ENCODE results near the gene GTF3A.

GTF3A gene

GRCh38 chr13:27461940-27462584 lies 37.6 kb downstream of the GTF3A start:
- no peak for TF ChIP-seq CTCF (IDR thresholded peaks at IDR 0.05; ENCODE audit: insufficient read depth, missing control alignments)
- DNase-seq (ENCODE audit: insufficient read length, low spot score) (no peak), FAIRE-seq (no peak)

- FAIRE-seq: no peak
- no peak for TF ChIP-seq CTCF (IDR thresholded peaks at IDR 0.05; ENCODE audit: insufficient read depth, missing control alignments)
- no peak for DNase-seq (ENCODE audit: insufficient read length, low spot score)
Measured at GRCh38 chr13:27463500-27463899, 39.1 kb downstream of the GTF3A start.

GRCh38 chr13:27465611-27466010 lies 41.2 kb downstream of the GTF3A start:
- no peak for TF ChIP-seq CTCF (IDR thresholded peaks at IDR 0.05; ENCODE audit: insufficient read depth, missing control alignments)
- FAIRE-seq: no peak
- DNase-seq (ENCODE audit: insufficient read length, low spot score): no peak

GRCh38 chr13:27466513-27466912 lies 42.1 kb downstream of the GTF3A start:
- no peak for TF ChIP-seq CTCF (IDR thresholded peaks at IDR 0.05; ENCODE audit: insufficient read depth, missing control alignments)
- no peak for FAIRE-seq
- DNase-seq (ENCODE audit: insufficient read length, low spot score): no peak

- no peak for DNase-seq (ENCODE audit: insufficient read length, low spot score)
- no peak for FAIRE-seq
- TF ChIP-seq CTCF (IDR thresholded peaks at IDR 0.05; ENCODE audit: insufficient read depth, missing control alignments): no peak
Measured at GRCh38 chr13:27470075-27470820, 45.8 kb downstream of the GTF3A start.

- TF ChIP-seq CTCF (IDR thresholded peaks at IDR 0.05; ENCODE audit: insufficient read depth, missing control alignments): no peak
- no peak for DNase-seq (ENCODE audit: insufficient read length, low spot score)
- no peak for FAIRE-seq
Measured at GRCh38 chr13:27472441-27472840, 48.0 kb downstream of the GTF3A start.

- no peak for DNase-seq (ENCODE audit: insufficient read length, low spot score)
- FAIRE-seq: no peak
- no peak for TF ChIP-seq CTCF (IDR thresholded peaks at IDR 0.05; ENCODE audit: insufficient read depth, missing control alignments)
Measured at GRCh38 chr13:27472941-27473340, 48.5 kb downstream of the GTF3A start.
